HepG2 (cell line): ENCODE data around the gene OBSL1. TPM values are rescaled to one million over a fixed set of nuclear protein-coding genes. Genes with fewer than 3 reads are reported as not detected.

Experiments
- ATAC-seq: fragments of 200-7000 bp; cut with Tn5 transposase; 3 replicates; pipeline ENCODE4 v1.9.1; 2020; ENCODE audit warnings: mild to moderate bottlenecking, moderate library complexity
- BruUV-seq: library from RNA; stranded (reverse); fragments of 400-500 nt; replicated peaks from 2 replicates; lab custom pipeline; 2021; lab: Mats Ljungman, UMichigan
- CTCF ChIA-PET: fragments of 300-600 bp; formaldehyde crosslinking; extraction: SDS; loops from one replicate; lab custom pipeline; 2021; ENCODE audit warnings: low total read pairs, inconsistent platforms, low intra/inter-chr PET ratio; lab: Yijun Ruan, JAX
- POLR2A ChIA-PET: fragments of 350-600 bp; sonication (Branson Sonifier 250); formaldehyde crosslinking; loops from one replicate; lab custom pipeline; 2020; ENCODE audit warnings: antibody characterized with exemption, inconsistent platforms; lab: Yijun Ruan, JAX
- DNase-seq: peaks from one replicate; pipeline ENCODE4 v3.0.0-alpha.2; 2015; ENCODE audit warnings: low spot score
- FAIRE-seq: peaks from 3 replicates; lab custom pipeline; 2011; peaks lifted over from hg19 to GRCh38; lab: Jason Lieb, UNC
- H2AFZ ChIP-seq: one replicate; pipeline ENCODE4 v1.6.1; 2011; ENCODE audit warnings: low read length, inconsistent platforms
- H3K27ac ChIP-seq: fragments of 300-600 bp; 3 replicates; pipeline ENCODE4 v1.8.0; 2011; ENCODE audit warnings: mixed run types, mild to moderate bottlenecking, mixed read lengths, low read length, inconsistent platforms; ENCODE audit not compliant: insufficient read depth; ENCODE audit errors: extremely low read length
- H3K27me3 ChIP-seq, 2 experiments: fragments of 200-600 bp in 1 of 2; 2 replicates in 1 of 2; 3 replicates in 1 of 2; pipeline versions ENCODE4 v1.6.0 to v1.8.0; 2011; ENCODE audit warnings: low read length in 2 of 2, mild to moderate bottlenecking in 2 of 2, moderate library complexity in 2 of 2, inconsistent platforms in 1 of 2; ENCODE audit not compliant: insufficient read depth in 2 of 2, control insufficient read depth in 1 of 2
- H3K36me3 ChIP-seq, 2 experiments: fragments of 200-600 bp in 1 of 2; replicated peaks in 1 of 2; 2 replicates in 1 of 2; 3 replicates in 1 of 2; pipeline versions ENCODE4 v1.5.1 to v1.8.0; 2011; ENCODE audit warnings: low read length in 2 of 2, inconsistent platforms in 1 of 2; ENCODE audit not compliant: insufficient read depth in 2 of 2, control insufficient read depth in 1 of 2
- H3K4me1 ChIP-seq: 2 replicates; pipeline ENCODE4 v1.5.1; 2012; ENCODE audit warnings: low read length, inconsistent platforms; ENCODE audit not compliant: insufficient read depth
- H3K4me2 ChIP-seq: 2 replicates; pipeline ENCODE4 v1.6.0; 2011; ENCODE audit warnings: low read depth, low read length, inconsistent platforms
- H3K4me3 ChIP-seq, 3 experiments: fragments of 200-600 bp in 1 of 3; sonication (generic), shearing (Covaris generic) in 1 of 3; replicated peaks in 1 of 3; 2 replicates each; pipeline ENCODE4 v1.5.1; 2011 to 2016; ENCODE audit warnings: low read length in 3 of 3, inconsistent platforms in 2 of 3, low read depth in 2 of 3, mild to moderate bottlenecking in 2 of 3, control low read depth in 1 of 3, mixed read lengths in 1 of 3; ENCODE audit not compliant: insufficient read depth in 1 of 3
- H3K79me2 ChIP-seq: one replicate; pipeline ENCODE4 v1.6.1; 2011; ENCODE audit warnings: low read length, inconsistent platforms; ENCODE audit not compliant: insufficient read depth
- H3K9ac ChIP-seq: 2 replicates; pipeline ENCODE4 v1.6.0; 2011; ENCODE audit warnings: mild to moderate bottlenecking, low read depth, low read length, inconsistent platforms; ENCODE audit not compliant: insufficient read depth
- H3K9me3 ChIP-seq: 2 replicates; pipeline ENCODE4 v1.5.1; 2012; ENCODE audit warnings: mild to moderate bottlenecking, low read length
- H4K20me1 ChIP-seq: 2 replicates; pipeline ENCODE4 v1.6.0; 2011; ENCODE audit warnings: inconsistent platforms, mild to moderate bottlenecking, low read length, moderate library complexity; ENCODE audit not compliant: insufficient read depth
- ATAD3A ChIP-seq: sonication (generic); formaldehyde crosslinking; IDR thresholded peaks from 2 replicates; pipeline ENCODE4 v1.4.0; 2020; ENCODE audit warnings: missing genetic modification reagents
- MTERF4 ChIP-seq: sonication (generic); formaldehyde crosslinking; IDR thresholded peaks from 2 replicates; pipeline ENCODE4 v1.8.0; 2023; ENCODE audit warnings: mild to moderate bottlenecking, missing genetic modification reagents
- SNAPC4 ChIP-seq: sonication (generic); formaldehyde crosslinking; IDR thresholded peaks from 2 replicates; pipeline ENCODE4 v1.4.0; 2020; ENCODE audit warnings: mild to moderate bottlenecking, missing genetic modification reagents
- ZNF878 ChIP-seq: sonication (generic); formaldehyde crosslinking; IDR thresholded peaks from 2 replicates; pipeline ENCODE4 v1.8.1; 2023; ENCODE audit warnings: mild to moderate bottlenecking, missing genetic modification reagents, moderate library complexity
- WGBS: methylation state at CpG from one replicate; pipeline ENCODE4 v1.1.6; 2017; ENCODE audit warnings: low lambda C conversion rate; 5-methylcytosine and 5-hydroxymethylcytosine counted together
- in situ Hi-C: cut with HindIII; loops from 2 replicates; pipeline ENCODE4 v1.10.0; 2017; ENCODE audit warnings: low pct_unique_long_range_greater_than_20kb; ENCODE audit not compliant: extremely low pct_ligation_motif_present
- intact Hi-C: fragments of 100-400 bp; cut with micrococcal nuclease; formaldehyde crosslinking; loops from one replicate; pipeline ENCODE4 v1.10.0; 2022; ENCODE audit not compliant: unreplicated experiment
- polyA plus RNA-seq, 8 experiments: library from polyadenylated mRNA; depleted of rRNA in 3 of 8; stranded (reverse) in 7 of 8; unstranded in 1 of 8; fragments of >200 nt; fragmentation: Illumina TruSeq in 4 of 8; extraction: Trizol in 4 of 8; gene quantifications; 2 replicates each; pipeline versions ENCODE4 v1.2.1 to v1.2.3, GENCODE V29; 2011 to 2016; ENCODE audit warnings: low read depth in 4 of 8, missing spikeins in 1 of 8, mixed read lengths in 1 of 8; ENCODE audit not compliant: insufficient read depth in 1 of 8
- total RNA-seq, 5 experiments: library from RNA; depleted of rRNA; stranded (reverse); fragments of >200 nt; fragmentation: Illumina TruSeq; extraction: Trizol; gene quantifications; 2 replicates each; pipeline ENCODE4 v1.2.3, GENCODE V29; 2016; ENCODE audit warnings: low read depth in 1 of 5
- TF ChIP-seq, protein P1 (sequence below): sonication (generic); formaldehyde crosslinking; IDR thresholded peaks from 2 replicates; pipeline ENCODE4 v1.5.1; 2020; ENCODE audit warnings: missing genetic modification reagents, mild to moderate bottlenecking, borderline replicate concordance

The OBSL1 gene
- total and polyA plus RNA-seq, 2 of the 13 experiments (the other 11 are each of a cell fraction or from before 2014, with no cell fraction given) = 86.7 to 218 TPM

GRCh38 chr2:219603771-219604170 lies 32.4 kb upstream of the OBSL1 start:
- POLR2A ChIA-PET = no interaction called here
- in situ Hi-C loops = no loop called here
- FAIRE-seq = no peak
- peaks cover under 1% of the 10 kb centered on the region for H3K79me2 ChIP-seq
- H2AFZ ChIP-seq = no peak overlapping the region
- WGBS = 96% methylated on average over 5 of the region's 5 CpGs
- TF ChIP-seq, protein P1, sequence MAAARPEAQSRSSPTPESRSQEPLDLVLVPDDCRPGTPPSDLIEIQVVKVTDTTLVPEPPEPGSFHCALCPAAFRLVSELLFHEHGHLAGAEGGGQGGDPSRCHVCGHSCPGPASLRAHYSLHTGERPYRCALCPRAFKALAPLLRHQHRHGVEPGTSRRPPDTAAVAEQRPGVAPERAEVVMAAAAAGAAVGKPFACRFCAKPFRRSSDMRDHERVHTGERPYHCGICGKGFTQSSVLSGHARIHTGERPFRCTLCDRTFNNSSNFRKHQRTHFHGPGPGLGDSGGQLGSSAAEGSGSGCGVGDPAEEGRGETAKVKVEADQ (CRISPR knock-in tag) = no peak
- no peak for TF ChIP-seq ZNF878 (CRISPR knock-in tag)
- no peak for TF ChIP-seq MTERF4 (CRISPR knock-in tag)
- no peak for TF ChIP-seq SNAPC4 (CRISPR knock-in tag)
- TF ChIP-seq ATAD3A (CRISPR knock-in tag) = no peak
- TF ChIP-seq, all 625 proteins: peak for 0
- no peaks in the 10 kb centered on the region for H3K27me3 ChIP-seq
- H3K4me2 ChIP-seq = no peak overlapping the region
- BruUV-seq = no TSS peak
- intact Hi-C loops = no loop called here
- DNase-seq (no peak), ATAC-seq (no peak)
- peaks cover 20 to 38% of the 10 kb centered on the region in 2 experiments for H3K36me3 ChIP-seq
- peaks cover 24% of the 10 kb centered on the region for H3K4me1 ChIP-seq
- H3K4me3 ChIP-seq = no peak overlapping the region
- CTCF ChIA-PET = no interaction called here
- no peak overlapping the region for H3K9ac ChIP-seq
- no peaks in the 10 kb centered on the region for H4K20me1 ChIP-seq
- H3K9me3 ChIP-seq = no peaks in the 10 kb centered on the region
- no peak overlapping the region for H3K27ac ChIP-seq
